ENCODE results near the gene DCLK2. TPM values are rescaled to one million over a fixed set of nuclear protein-coding genes. Genes with fewer than 3 reads are reported as not detected.
A peak's percentile ranks its signal among the peaks of the same experiment; 100 is the strongest.

Gene DCLK2
- total and polyA plus RNA-seq, 2 of the 13 experiments (the other 11 are each of a cell fraction or from before 2014, with no cell fraction given), result not detected

DNA sequence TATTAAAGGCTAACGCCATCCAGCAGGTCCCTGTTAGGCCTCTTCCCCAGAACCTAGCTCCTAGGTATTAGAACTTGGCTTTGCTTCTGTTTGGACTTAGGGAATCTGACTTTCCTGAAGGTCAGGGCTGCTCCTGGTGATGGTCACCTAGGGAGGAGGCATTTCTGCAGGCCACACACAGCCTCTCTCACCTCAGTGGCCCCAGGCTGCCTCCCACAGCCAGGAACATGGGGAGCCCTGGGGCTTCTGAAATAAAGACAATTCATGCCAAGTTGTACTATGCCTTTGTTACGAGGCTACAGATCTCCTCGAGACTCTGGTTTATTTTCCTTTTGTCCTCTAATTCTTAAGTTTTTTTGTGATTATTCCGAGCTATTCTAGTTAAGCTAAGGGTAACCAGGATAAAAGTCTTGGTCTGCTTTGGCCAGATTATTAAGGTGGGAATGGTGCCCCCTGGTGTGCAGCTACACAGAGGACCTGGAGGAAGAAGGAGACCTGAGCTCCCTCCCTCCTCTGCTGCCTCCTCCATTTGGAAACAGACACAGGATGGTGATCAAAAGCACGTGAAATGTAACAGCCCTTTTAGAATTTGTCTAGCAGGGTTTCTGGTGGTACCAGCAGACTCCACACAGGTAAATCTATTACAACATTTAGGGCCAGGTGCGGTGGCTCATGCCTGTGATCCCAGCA is 131.0 kb downstream of the DCLK2 start (continued):
- TF ChIP-seq, protein P1, sequence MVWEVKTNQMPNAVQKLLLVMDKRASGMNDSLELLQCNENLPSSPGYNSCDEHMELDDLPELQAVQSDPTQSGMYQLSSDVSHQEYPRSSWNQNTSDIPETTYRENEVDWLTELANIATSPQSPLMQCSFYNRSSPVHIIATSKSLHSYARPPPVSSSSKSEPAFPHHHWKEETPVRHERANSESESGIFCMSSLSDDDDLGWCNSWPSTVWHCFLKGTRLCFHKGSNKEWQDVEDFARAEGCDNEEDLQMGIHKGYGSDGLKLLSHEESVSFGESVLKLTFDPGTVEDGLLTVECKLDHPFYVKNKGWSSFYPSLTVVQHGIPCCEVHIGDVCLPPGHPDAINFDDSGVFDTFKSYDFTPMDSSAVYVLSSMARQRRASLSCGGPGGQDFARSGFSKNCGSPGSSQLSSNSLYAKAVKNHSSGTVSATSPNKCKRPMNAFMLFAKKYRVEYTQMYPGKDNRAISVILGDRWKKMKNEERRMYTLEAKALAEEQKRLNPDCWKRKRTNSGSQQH (CRISPR knock-in tag; IDR thresholded peaks at IDR 0.05; ENCODE audit: low read depth), result no peak
- TF ChIP-seq SRSF9 (IDR thresholded peaks at IDR 0.05; ENCODE audit: borderline replicate concordance, insufficient read depth, low read depth, low read length, poor library complexity, severe bottlenecking), result no peak
- no peak for TF ChIP-seq NFKB2 (CRISPR knock-in tag; IDR thresholded peaks at IDR 0.05; ENCODE audit: borderline replicate concordance)
- no peak for TF ChIP-seq TBX2 (CRISPR knock-in tag; IDR thresholded peaks at IDR 0.05; ENCODE audit: borderline replicate concordance)
- no peak for TF ChIP-seq CBFB (CRISPR knock-in tag; IDR thresholded peaks at IDR 0.05)
- TF ChIP-seq SMC3 (IDR thresholded peaks at IDR 0.05; ENCODE audit: low read length), result peak; percentile 75
- no peak for TF ChIP-seq MEIS2 (CRISPR knock-in tag; IDR thresholded peaks at IDR 0.05)
- no peak for TF ChIP-seq ZNF446 (CRISPR knock-in tag; IDR thresholded peaks at IDR 0.05)
- no peak for TF ChIP-seq MIXL1 (CRISPR knock-in tag; IDR thresholded peaks at IDR 0.05)
- no peak for TF ChIP-seq FOXC1 (CRISPR knock-in tag; IDR thresholded peaks at IDR 0.05; ENCODE audit: borderline replicate concordance)

DNA sequence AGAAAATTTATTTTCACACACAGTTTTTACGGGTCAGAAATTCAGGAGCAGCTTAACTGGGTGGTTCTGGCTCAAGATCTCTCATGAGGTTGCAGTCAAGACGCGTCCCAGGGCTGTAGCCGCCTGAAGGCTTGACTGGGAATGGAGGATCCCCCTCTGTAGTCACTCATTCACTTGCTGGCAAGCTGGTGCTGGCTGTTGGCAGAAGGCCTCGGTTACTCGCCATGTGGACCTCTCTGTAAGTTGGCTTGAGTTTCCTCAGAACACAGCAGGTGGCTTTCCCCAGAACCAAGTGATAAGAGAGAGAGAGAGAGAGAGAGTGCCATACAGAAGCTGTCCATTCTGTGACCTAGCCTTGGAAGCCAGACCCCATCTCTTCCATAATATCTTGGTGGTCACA is 132.8 kb downstream of the DCLK2 start:
- no TSS peak for BruUV-seq (replicated peaks)
- no peaks in the 10 kb centered on the region for H3K36me3 ChIP-seq (replicated peaks in 1 of 2; ENCODE audit: control insufficient read depth in 1 of 2, insufficient read depth in 2 of 2, low read length in 2 of 2)
- DNase-seq (ENCODE audit: low spot score) (no peak), ATAC-seq (no peak), FAIRE-seq (no peak)
- in situ Hi-C loops (cut with HindIII; ENCODE audit: extremely low pct_ligation_motif_present, low pct_unique_long_range_greater_than_20kb) (no loop called here), intact Hi-C loops (cut with micrococcal nuclease; ENCODE audit: unreplicated experiment) (no loop called here)
- H2AFZ ChIP-seq (ENCODE audit: low read length), result no peak overlapping the region
- no peak overlapping the region for H3K4me2 ChIP-seq (ENCODE audit: low read depth, low read length)
- ChIA-PET POLR2A (no interaction called here), CTCF (ENCODE audit: low intra/inter-chr PET ratio, low total read pairs) (no interaction called here)
- H3K9ac ChIP-seq (ENCODE audit: insufficient read depth, low read depth, low read length), result no peak overlapping the region
- 21% methylated on average over 5 of the region's 6 CpGs for WGBS (ENCODE audit: low lambda C conversion rate)
- H3K9me3 ChIP-seq (ENCODE audit: low read length), result no peaks in the 10 kb centered on the region
- H3K27me3 ChIP-seq (ENCODE audit: control insufficient read depth in 1 of 2, insufficient read depth in 2 of 2, low read length in 2 of 2), result no peaks in the 10 kb centered on the region; a peak in 1 of 5 replicates
- no peaks in the 10 kb centered on the region for H3K79me2 ChIP-seq (ENCODE audit: insufficient read depth, low read length)
- no peak overlapping the region for H3K4me3 ChIP-seq (replicated peaks in 1 of 3; ENCODE audit: insufficient read depth in 1 of 3, low read depth in 2 of 3, low read length in 3 of 3)
- H4K20me1 ChIP-seq (ENCODE audit: insufficient read depth, low read length), result no peaks in the 10 kb centered on the region
- no peaks in the 10 kb centered on the region for H3K4me1 ChIP-seq (ENCODE audit: insufficient read depth, low read length)
- TF ChIP-seq FOXJ3 (CRISPR knock-in tag; IDR thresholded peaks at IDR 0.05; ENCODE audit: borderline replicate concordance) (no peak), SUZ12 (IDR thresholded peaks at IDR 0.05; ENCODE audit: low read depth, low read length) (no peak), ZNF234 (CRISPR knock-in tag; conservative IDR thresholded peaks at IDR 0.05) (no peak), ZFP36 (IDR thresholded peaks at IDR 0.05; ENCODE audit: borderline replicate concordance, low read depth, low read length, partially characterized antibody) (no peak), ARID2 (CRISPR knock-in tag; IDR thresholded peaks at IDR 0.05; ENCODE audit: borderline replicate concordance) (no peak), ZNF777 (CRISPR knock-in tag; IDR thresholded peaks at IDR 0.05) (no peak), ZNF558 (CRISPR knock-in tag; IDR thresholded peaks at IDR 0.05; ENCODE audit: borderline replicate concordance) (no peak)
- no peak overlapping the region for H3K27ac ChIP-seq (ENCODE audit: extremely low read length, insufficient read depth, low read length)
